Measurements from ENCODE around the gene VEZT.

The VEZT gene

DNA sequence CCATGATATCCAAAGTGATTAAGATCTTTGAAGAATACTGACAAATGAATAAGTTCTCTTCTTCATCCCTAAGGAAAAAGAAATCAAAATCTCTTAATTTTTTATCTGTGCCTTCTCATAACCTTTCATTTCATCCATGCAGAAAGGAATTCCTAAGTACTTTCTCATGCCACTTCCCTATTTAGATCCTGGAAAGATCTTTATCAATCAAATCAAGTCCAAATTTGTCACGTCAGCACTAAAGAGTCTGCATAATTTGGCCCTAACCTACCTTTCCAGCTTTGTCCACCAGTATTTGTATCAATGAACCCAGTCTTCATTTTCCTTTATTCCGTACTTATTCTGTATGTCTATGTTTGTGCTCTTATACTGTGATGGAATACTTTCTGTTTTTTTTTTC is 41.2 kb downstream of the VEZT start:
- H3K79me2 ChIP-seq = peaks cover 2% of the 10 kb centered on the region
- H2AFZ ChIP-seq = no peak overlapping the region
- no peaks in the 10 kb centered on the region for H3K36me3 ChIP-seq (ENCODE audit: control insufficient read depth, insufficient read depth, low read length)
- H3K27ac ChIP-seq = no peak overlapping the region
- no peak overlapping the region for H3K4me3 ChIP-seq (ENCODE audit: low read depth, low read length)
- H3K9me3 ChIP-seq (ENCODE audit: control insufficient read depth, low read length) = no peaks in the 10 kb centered on the region
- no peak overlapping the region for H3K9ac ChIP-seq
- peaks cover 14% of the 10 kb centered on the region for H3K4me1 ChIP-seq
- no peak overlapping the region for H3K4me2 ChIP-seq (ENCODE audit: low read length)
- H3K27me3 ChIP-seq (ENCODE audit: control insufficient read depth, insufficient read depth, low read length) = no peaks in the 10 kb centered on the region
- TF ChIP-seq, protein P1, sequence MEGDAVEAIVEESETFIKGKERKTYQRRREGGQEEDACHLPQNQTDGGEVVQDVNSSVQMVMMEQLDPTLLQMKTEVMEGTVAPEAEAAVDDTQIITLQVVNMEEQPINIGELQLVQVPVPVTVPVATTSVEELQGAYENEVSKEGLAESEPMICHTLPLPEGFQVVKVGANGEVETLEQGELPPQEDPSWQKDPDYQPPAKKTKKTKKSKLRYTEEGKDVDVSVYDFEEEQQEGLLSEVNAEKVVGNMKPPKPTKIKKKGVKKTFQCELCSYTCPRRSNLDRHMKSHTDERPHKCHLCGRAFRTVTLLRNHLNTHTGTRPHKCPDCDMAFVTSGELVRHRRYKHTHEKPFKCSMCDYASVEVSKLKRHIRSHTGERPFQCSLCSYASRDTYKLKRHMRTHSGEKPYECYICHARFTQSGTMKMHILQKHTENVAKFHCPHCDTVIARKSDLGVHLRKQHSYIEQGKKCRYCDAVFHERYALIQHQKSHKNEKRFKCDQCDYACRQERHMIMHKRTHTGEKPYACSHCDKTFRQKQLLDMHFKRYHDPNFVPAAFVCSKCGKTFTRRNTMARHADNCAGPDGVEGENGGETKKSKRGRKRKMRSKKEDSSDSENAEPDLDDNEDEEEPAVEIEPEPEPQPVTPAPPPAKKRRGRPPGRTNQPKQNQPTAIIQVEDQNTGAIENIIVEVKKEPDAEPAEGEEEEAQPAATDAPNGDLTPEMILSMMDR (IDR thresholded peaks at IDR 0.05) = no peak

GRCh38 chr12:95259368-95259767 is 41.8 kb downstream of the VEZT start:
- H3K27me3 ChIP-seq (ENCODE audit: control insufficient read depth, insufficient read depth, low read length) = no peaks in the 10 kb centered on the region
- peaks cover 2% of the 10 kb centered on the region for H3K79me2 ChIP-seq
- no peak overlapping the region for H3K4me3 ChIP-seq (ENCODE audit: low read depth, low read length)
- peaks cover 14% of the 10 kb centered on the region for H3K4me1 ChIP-seq
- TF ChIP-seq, protein P1 (IDR thresholded peaks at IDR 0.05) = no peak
- no peak overlapping the region for H3K9ac ChIP-seq
- H2AFZ ChIP-seq = no peak overlapping the region
- H3K36me3 ChIP-seq (ENCODE audit: control insufficient read depth, insufficient read depth, low read length) = no peaks in the 10 kb centered on the region
- H3K27ac ChIP-seq = no peak overlapping the region
- no peaks in the 10 kb centered on the region for H3K9me3 ChIP-seq (ENCODE audit: control insufficient read depth, low read length)
- no peak overlapping the region for H3K4me2 ChIP-seq (ENCODE audit: low read length)

- Histone ChIP-seq H3K4me2 (ENCODE audit: low read length) (no peak overlapping the region), H3K9me3 (ENCODE audit: control insufficient read depth, low read length) (no peaks in the 10 kb centered on the region), H3K79me2 (peaks cover 2% of the 10 kb centered on the region), H3K9ac (no peak overlapping the region), H3K4me3 (ENCODE audit: low read depth, low read length) (no peak overlapping the region), H3K27ac (no peak overlapping the region), H3K27me3 (ENCODE audit: control insufficient read depth, insufficient read depth, low read length) (no peaks in the 10 kb centered on the region), H3K36me3 (ENCODE audit: control insufficient read depth, insufficient read depth, low read length) (no peaks in the 10 kb centered on the region), H3K4me1 (peaks cover 14% of the 10 kb centered on the region), H2AFZ (no peak overlapping the region)
- TF ChIP-seq, protein P1 (IDR thresholded peaks at IDR 0.05) = no peak
Observed at GRCh38 chr12:95261109-95261508, 43.5 kb downstream of the VEZT start.

GRCh38 chr12:95262808-95263207 is 45.2 kb downstream of the VEZT start:
- Histone ChIP-seq H3K4me1 (peaks cover 14% of the 10 kb centered on the region), H3K27me3 (ENCODE audit: control insufficient read depth, insufficient read depth, low read length) (no peaks in the 10 kb centered on the region), H3K4me3 (ENCODE audit: low read depth, low read length) (no peak overlapping the region), H3K4me2 (ENCODE audit: low read length) (no peak overlapping the region), H3K27ac (peak overlapping the region; percentile 37), H3K36me3 (ENCODE audit: control insufficient read depth, insufficient read depth, low read length) (no peaks in the 10 kb centered on the region), H3K79me2 (peaks cover 10% of the 10 kb centered on the region), H3K9me3 (ENCODE audit: control insufficient read depth, low read length) (no peaks in the 10 kb centered on the region), H2AFZ (no peak overlapping the region), H3K9ac (no peak overlapping the region)
- TF ChIP-seq, protein P1 (IDR thresholded peaks at IDR 0.05) = no peak

DNA sequence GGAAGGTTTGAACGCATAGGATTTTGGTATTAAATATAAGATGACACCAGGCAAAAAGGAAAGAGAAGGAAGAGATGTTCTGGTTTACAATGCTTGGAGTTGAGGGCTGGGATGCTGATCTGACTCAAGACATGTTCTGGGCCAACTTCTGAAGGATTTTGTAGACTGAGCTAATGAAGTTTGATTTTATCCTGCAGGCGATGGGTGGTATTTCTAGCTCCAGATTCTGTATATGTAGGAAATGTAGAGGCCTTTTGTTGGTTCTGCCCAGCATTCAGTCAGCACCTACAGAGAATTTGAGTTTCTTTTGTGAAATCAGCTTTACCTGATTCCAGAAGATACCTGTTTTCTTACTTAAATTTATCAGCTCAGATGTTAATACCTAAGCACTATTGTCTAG is 48.2 kb downstream of the VEZT start:
- H3K9me3 ChIP-seq (ENCODE audit: control insufficient read depth, low read length) = no peaks in the 10 kb centered on the region
- no peaks in the 10 kb centered on the region for H3K36me3 ChIP-seq (ENCODE audit: control insufficient read depth, insufficient read depth, low read length)
- TF ChIP-seq, protein P1 (IDR thresholded peaks at IDR 0.05) = no peak
- H3K27me3 ChIP-seq (ENCODE audit: control insufficient read depth, insufficient read depth, low read length) = no peaks in the 10 kb centered on the region
- no peaks in the 10 kb centered on the region for H3K4me1 ChIP-seq
- peaks cover 14% of the 10 kb centered on the region for H3K79me2 ChIP-seq
- no peak overlapping the region for H3K27ac ChIP-seq
- no peak overlapping the region for H3K4me2 ChIP-seq (ENCODE audit: low read length)
- H2AFZ ChIP-seq = no peak overlapping the region
- no peak overlapping the region for H3K4me3 ChIP-seq (ENCODE audit: low read depth, low read length)
- no peak overlapping the region for H3K9ac ChIP-seq

Data from parathyroid adenoma (tissue), 2 donors.